Activated CD4-positive, alpha-beta T cell treated with anti-CD3 and anti-CD28 coated beads for 1 hour (primary cell): ENCODE results near the gene RUFY3.
"Not testable (repeated sequence)": the region's sequence is repeated elsewhere in the genome, so short reads cannot be mapped to it uniquely, and the experiment has no call there.

Source experiments
- DNase-seq: peaks from one replicate; pipeline ENCODE4 v3.0.0-alpha.2; 2020

RUFY3 gene

GRCh38 chr4:70788733-70789132 is 67.0 kb downstream of the RUFY3 start:
- DNase-seq, result no peak

- DNase-seq, result no peak
Measured at GRCh38 chr4:70793626-70794025, 71.9 kb downstream of the RUFY3 start.

GRCh38 chr4:70801265-70801809 is 79.6 kb downstream of the RUFY3 start:
- no peak for DNase-seq

- no peak for DNase-seq
Measured at GRCh38 chr4:70802928-70803580, 81.3 kb downstream of the RUFY3 start.

- DNase-seq, result no peak
Measured at GRCh38 chr4:70808151-70808550, 86.4 kb downstream of the RUFY3 start.

GRCh38 chr4:70815370-70815769 is 93.6 kb downstream of the RUFY3 start:
- DNase-seq, result no peak

GRCh38 chr4:70816894-70817293 is 95.1 kb downstream of the RUFY3 start:
- no peak for DNase-seq

GRCh38 chr4:70818173-70818855 is 96.5 kb downstream of the RUFY3 start:
- DNase-seq, result no peak

- no peak for DNase-seq
Measured at GRCh38 chr4:70818921-70819320, 97.2 kb downstream of the RUFY3 start.

GRCh38 chr4:70829015-70829414 is 107.3 kb downstream of the RUFY3 start:
- no peak for DNase-seq

GRCh38 chr4:70829492-70829891 is 107.7 kb downstream of the RUFY3 start:
- DNase-seq, result no peak

GRCh38 chr4:70830054-70830453 is 108.3 kb downstream of the RUFY3 start:
- DNase-seq, result no peak

- no peak for DNase-seq
Measured at GRCh38 chr4:70831293-70831692, 109.5 kb downstream of the RUFY3 start.

- no peak for DNase-seq
Measured at GRCh38 chr4:70833675-70834074, 111.9 kb downstream of the RUFY3 start.

GRCh38 chr4:70836081-70836480 is 114.3 kb downstream of the RUFY3 start:
- DNase-seq, result no peak

GRCh38 chr4:70838204-70838603 is 116.4 kb downstream of the RUFY3 start:
- DNase-seq, result no peak

- peak; percentile 40 for DNase-seq
Measured at GRCh38 chr4:70838666-70839588, 117.2 kb downstream of the RUFY3 start.

- DNase-seq, result peak; percentile 90
Measured at GRCh38 chr4:70839589-70840093, 117.9 kb downstream of the RUFY3 start, which contains the start of gene GRSF1. Gene GRSF1, minus strand, starts transcription at chr4:70839890. Its CDS starts 63 bp downstream, at chr4:70839827.

- peak; percentile 49 for DNase-seq
Measured at GRCh38 chr4:70840137-70840536, 118.4 kb downstream of the RUFY3 start.

GRCh38 chr4:70840631-70841030 is 118.9 kb downstream of the RUFY3 start:
- DNase-seq, result not testable (repeated sequence)

- DNase-seq, result no peak
Measured at GRCh38 chr4:70841211-70841610, 119.4 kb downstream of the RUFY3 start.

GRCh38 chr4:70841951-70842350 is 120.2 kb downstream of the RUFY3 start:
- no peak for DNase-seq
